GM23338 (cell line): ENCODE results near the gene CPD. TPM values are rescaled to one million over a fixed set of nuclear protein-coding genes. Genes with fewer than 3 reads are reported as not detected.

Source experiments
- ATAC-seq: fragments of 200-7000 bp; cut with Tn5 transposase; 3 replicates; pipeline ENCODE4 v1.9.1; 2020
- DNase-seq: peaks from one replicate; pipeline ENCODE4 v3.0.0-alpha.2; 2015; ENCODE audit warnings: low spot score
- H2AFZ ChIP-seq: fragments of 200-600 bp; sonication (generic); 2 replicates; pipeline ENCODE4 v1.8.0; 2016; ENCODE audit warnings: antibody characterized with exemption, mild to moderate bottlenecking, moderate library complexity
- H3F3A ChIP-seq: fragments of 200-600 bp; sonication (generic); replicated peaks from 2 replicates; pipeline ENCODE4 v1.8.0; 2017; ENCODE audit warnings: antibody characterized with exemption, mixed run types, low read depth
- H3K27ac ChIP-seq: fragments of 200-600 bp; sonication (generic); 2 replicates; pipeline ENCODE4 v1.6.1; 2016; ENCODE audit warnings: low read depth
- H3K27me3 ChIP-seq: fragments of 200-600 bp; sonication (generic); 2 replicates; pipeline ENCODE4 v1.8.0; 2016; ENCODE audit warnings: mild to moderate bottlenecking, mixed run types, moderate library complexity; ENCODE audit not compliant: insufficient read depth
- H3K36me3 ChIP-seq: fragments of 200-600 bp; sonication (generic); 2 replicates; pipeline ENCODE4 v1.8.0; 2016; ENCODE audit warnings: mild to moderate bottlenecking; ENCODE audit not compliant: insufficient read depth
- H3K4me1 ChIP-seq: fragments of 200-600 bp; sonication (generic); 2 replicates; pipeline ENCODE4 v1.8.0; 2016; ENCODE audit warnings: mild to moderate bottlenecking, moderate library complexity; ENCODE audit not compliant: insufficient read depth
- H3K4me2 ChIP-seq: fragments of 200-600 bp; sonication (generic); 2 replicates; pipeline ENCODE4 v1.7.1; 2017; ENCODE audit warnings: mixed run types
- H3K4me3 ChIP-seq: fragments of 200-600 bp; sonication (generic); 2 replicates; pipeline ENCODE4 v1.6.1; 2016; ENCODE audit warnings: mixed run types
- H3K79me2 ChIP-seq: fragments of 200-600 bp; sonication (generic); replicated peaks from 2 replicates; pipeline ENCODE4 v1.8.0; 2017; ENCODE audit warnings: mild to moderate bottlenecking; ENCODE audit not compliant: insufficient read depth
- H3K9me2 ChIP-seq: fragments of 200-600 bp; sonication (generic); 2 replicates; pipeline ENCODE4 v1.8.0; 2017; ENCODE audit not compliant: insufficient read depth
- H4K20me1 ChIP-seq: fragments of 200-600 bp; sonication (generic); replicated peaks from 2 replicates; pipeline ENCODE4 v1.8.0; 2017; ENCODE audit warnings: mild to moderate bottlenecking; ENCODE audit not compliant: insufficient read depth
- H3K27ac Mint-ChIP-seq: 2 replicates; pipeline ENCODE4 v1.8.0; 2020; ENCODE audit warnings: inconsistent platforms, mild to moderate bottlenecking, moderate library complexity, mixed read lengths
- H3K27me3 Mint-ChIP-seq: 3 replicates; pipeline ENCODE4 v1.8.0; 2022; ENCODE audit warnings: low read depth, mild to moderate bottlenecking, moderate library complexity, mixed read lengths, inconsistent platforms; ENCODE audit not compliant: insufficient read depth, poor library complexity
- H3K36me3 Mint-ChIP-seq: 3 replicates; pipeline ENCODE4 v1.8.0; 2021; ENCODE audit warnings: low read depth, mild to moderate bottlenecking, inconsistent platforms, moderate library complexity, mixed read lengths
- H3K4me1 Mint-ChIP-seq: 3 replicates; pipeline ENCODE4 v1.8.0; 2020; ENCODE audit warnings: mild to moderate bottlenecking, inconsistent platforms, mixed read lengths
- H3K4me3 Mint-ChIP-seq: 3 replicates; pipeline ENCODE4 v1.8.0; 2021; ENCODE audit warnings: moderate library complexity, mild to moderate bottlenecking, inconsistent platforms, mixed read lengths
- H3K9me3 Mint-ChIP-seq: 3 replicates; pipeline ENCODE4 v1.8.0; 2020; ENCODE audit warnings: moderate library complexity, mild to moderate bottlenecking, inconsistent platforms, mixed read lengths
- CREB1 ChIP-seq: fragments of 250-450 bp; sonication (Bioruptor Pico); IDR thresholded peaks from 2 replicates; pipeline ENCODE4 v1.5.0; 2020; ENCODE audit warnings: low read depth, mild to moderate bottlenecking, moderate library complexity
- ETS1 ChIP-seq: IDR thresholded peaks from 2 replicates; pipeline ENCODE4 v1.6.1; 2016; ENCODE audit warnings: antibody characterized with exemption
- EZH2 ChIP-seq: fragments of 200-600 bp; sonication (generic); IDR thresholded peaks from one replicate; pipeline ENCODE4 v1.8.0; 2017; ENCODE audit warnings: antibody characterized with exemption, mild to moderate bottlenecking, low read depth; ENCODE audit not compliant: unreplicated experiment
- EZH2phosphoT487 ChIP-seq: fragments of 200-600 bp; sonication (generic); IDR thresholded peaks from one replicate; pipeline ENCODE4 v1.8.1; 2018; ENCODE audit warnings: antibody characterized with exemption; ENCODE audit not compliant: unreplicated experiment
- JUNB ChIP-seq: IDR thresholded peaks from one replicate; pipeline ENCODE4 v1.6.1; 2016; ENCODE audit warnings: antibody characterized with exemption; ENCODE audit not compliant: unreplicated experiment
- POLR2AphosphoS5 ChIP-seq: IDR thresholded peaks from 2 replicates; pipeline ENCODE4 v1.6.1; 2016; ENCODE audit warnings: antibody characterized with exemption, low read depth
- STAT1 ChIP-seq: IDR thresholded peaks from one replicate; pipeline ENCODE4 v1.6.1; 2016; ENCODE audit warnings: antibody characterized with exemption; ENCODE audit not compliant: unreplicated experiment
- ZNF114 ChIP-seq: fragments of 250-450 bp; sonication (Bioruptor Pico); IDR thresholded peaks from 2 replicates; pipeline ENCODE4 v1.5.0; 2020; ENCODE audit warnings: mild to moderate bottlenecking, moderate library complexity
- ZNF331 ChIP-seq: fragments of 250-450 bp; sonication (Bioruptor Pico); IDR thresholded peaks from 2 replicates; pipeline ENCODE4 v1.5.0; 2020; ENCODE audit warnings: low read depth, mild to moderate bottlenecking, moderate library complexity
- ZNF462 ChIP-seq: fragments of 250-450 bp; sonication (Bioruptor Pico); IDR thresholded peaks from 2 replicates; pipeline ENCODE4 v1.5.0; 2020; ENCODE audit warnings: mild to moderate bottlenecking, moderate library complexity
- polyA plus RNA-seq: library from polyadenylated mRNA; unstranded; fragments of >200 nt; fragmentation: Nextera tagmentation; extraction: Ambion mirVana; gene quantifications from 2 replicates; pipeline ENCODE4 v1.2.1, GENCODE V29; 2016
- total RNA-seq: library from RNA; depleted of rRNA; stranded (reverse); fragments of >200 nt; shearing (Covaris generic); gene quantifications from 2 replicates; pipeline ENCODE4 v1.2.3, GENCODE V29; 2014
- TF ChIP-seq, protein P1 (sequence below), 2 experiments: fragments of 200-600 bp in 1 of 2; sonication (generic) in 1 of 2; conservative IDR thresholded peaks; 2 replicates each; pipeline versions ENCODE4 v1.5.1 to v1.6.1; 2016 to 2017; ENCODE audit warnings: antibody characterized with exemption in 2 of 2, low read depth in 2 of 2, mild to moderate bottlenecking in 2 of 2, moderate library complexity in 1 of 2

Gene CPD
- total and polyA plus RNA-seq, 2 experiments from 2014 or later = 6.2 to 57.8 TPM

DNA sequence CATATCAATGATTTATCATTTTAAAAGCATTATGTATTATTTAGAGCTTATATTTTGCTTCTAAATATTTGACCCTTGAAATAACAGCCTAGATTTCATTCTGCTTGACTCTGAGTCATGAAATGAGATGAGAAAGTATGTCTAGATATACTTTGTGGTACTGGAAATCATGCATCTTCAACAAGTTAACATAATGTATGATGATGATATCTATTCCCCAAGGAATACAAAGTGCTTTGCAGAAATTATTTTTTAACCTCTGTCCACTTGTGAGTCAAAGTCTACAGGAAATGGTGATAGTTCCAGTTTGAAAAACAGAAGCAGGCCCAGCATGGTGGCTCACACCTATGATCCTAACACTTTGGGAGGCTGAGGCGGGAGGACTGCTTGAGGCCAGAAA, 134.6 kb downstream of the CPD start (continued):
- TF ChIP-seq, protein P1, sequence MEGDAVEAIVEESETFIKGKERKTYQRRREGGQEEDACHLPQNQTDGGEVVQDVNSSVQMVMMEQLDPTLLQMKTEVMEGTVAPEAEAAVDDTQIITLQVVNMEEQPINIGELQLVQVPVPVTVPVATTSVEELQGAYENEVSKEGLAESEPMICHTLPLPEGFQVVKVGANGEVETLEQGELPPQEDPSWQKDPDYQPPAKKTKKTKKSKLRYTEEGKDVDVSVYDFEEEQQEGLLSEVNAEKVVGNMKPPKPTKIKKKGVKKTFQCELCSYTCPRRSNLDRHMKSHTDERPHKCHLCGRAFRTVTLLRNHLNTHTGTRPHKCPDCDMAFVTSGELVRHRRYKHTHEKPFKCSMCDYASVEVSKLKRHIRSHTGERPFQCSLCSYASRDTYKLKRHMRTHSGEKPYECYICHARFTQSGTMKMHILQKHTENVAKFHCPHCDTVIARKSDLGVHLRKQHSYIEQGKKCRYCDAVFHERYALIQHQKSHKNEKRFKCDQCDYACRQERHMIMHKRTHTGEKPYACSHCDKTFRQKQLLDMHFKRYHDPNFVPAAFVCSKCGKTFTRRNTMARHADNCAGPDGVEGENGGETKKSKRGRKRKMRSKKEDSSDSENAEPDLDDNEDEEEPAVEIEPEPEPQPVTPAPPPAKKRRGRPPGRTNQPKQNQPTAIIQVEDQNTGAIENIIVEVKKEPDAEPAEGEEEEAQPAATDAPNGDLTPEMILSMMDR (conservative IDR thresholded peaks at IDR 0.05; ENCODE audit: low read depth in 2 of 2) = no peak
- TF ChIP-seq ETS1 = no peak

- no peaks in the 10 kb centered on the region for H3K79me2 ChIP-seq
- DNase-seq = no peak
- H3K4me2 ChIP-seq = no peak overlapping the region
- no peak overlapping the region for H3K4me3 ChIP-seq
- H3K27me3 ChIP-seq = no peaks in the 10 kb centered on the region
- Mint-ChIP-seq H3K4me1 (no peaks in the 10 kb centered on the region), H3K4me3 (no peak overlapping the region), H3K36me3 (peaks cover 22% of the 10 kb centered on the region), H3K9me3 (no peaks in the 10 kb centered on the region), H3K27me3 (no peaks in the 10 kb centered on the region), H3K27ac (no peak overlapping the region)
- no peaks in the 10 kb centered on the region for H3K9me2 ChIP-seq
- H3K4me1 ChIP-seq = no peaks in the 10 kb centered on the region
- H3F3A ChIP-seq = no peaks in the 10 kb centered on the region
- H3K36me3 ChIP-seq = peaks cover 3% of the 10 kb centered on the region; the same call in 1 of the 2 replicates
- no peak for ATAC-seq
- H4K20me1 ChIP-seq = no peaks in the 10 kb centered on the region; the same call in 1 of the 2 replicates
- no peak overlapping the region for H3K27ac ChIP-seq
- no peak overlapping the region for H2AFZ ChIP-seq
- TF ChIP-seq ZNF114 (CRISPR knock-in tag) (no peak), CREB1 (no peak), ZNF331 (CRISPR knock-in tag) (no peak), EZH2 (no peak), STAT1 (no peak), EZH2phosphoT487 (no peak), POLR2AphosphoS5 (no peak), JUNB (no peak), ZNF462 (CRISPR knock-in tag) (no peak), ETS1 (no peak)
- TF ChIP-seq, protein P1 (conservative IDR thresholded peaks at IDR 0.05; ENCODE audit: low read depth in 2 of 2) = no peak
Observed at GRCh38 chr17:30514895-30515596, 136.3 kb downstream of the CPD start.
